GM23338 (cell line): ENCODE results near the gene IL23R. TPM values are rescaled to one million over a fixed set of nuclear protein-coding genes. Genes with fewer than 3 reads are reported as not detected.

Experiments used
- ATAC-seq: fragments of 200-7000 bp; cut with Tn5 transposase; 3 replicates; pipeline ENCODE4 v1.9.1; 2020
- DNase-seq: peaks from one replicate; pipeline ENCODE4 v3.0.0-alpha.2; 2015; ENCODE audit warnings: low spot score
- H2AFZ ChIP-seq: fragments of 200-600 bp; sonication (generic); 2 replicates; pipeline ENCODE4 v1.8.0; 2016; ENCODE audit warnings: antibody characterized with exemption, mild to moderate bottlenecking, moderate library complexity
- H3F3A ChIP-seq: fragments of 200-600 bp; sonication (generic); replicated peaks from 2 replicates; pipeline ENCODE4 v1.8.0; 2017; ENCODE audit warnings: antibody characterized with exemption, mixed run types, low read depth
- H3K27ac ChIP-seq: fragments of 200-600 bp; sonication (generic); 2 replicates; pipeline ENCODE4 v1.6.1; 2016; ENCODE audit warnings: low read depth
- H3K27me3 ChIP-seq: fragments of 200-600 bp; sonication (generic); 2 replicates; pipeline ENCODE4 v1.8.0; 2016; ENCODE audit warnings: mild to moderate bottlenecking, mixed run types, moderate library complexity; ENCODE audit not compliant: insufficient read depth
- H3K36me3 ChIP-seq: fragments of 200-600 bp; sonication (generic); 2 replicates; pipeline ENCODE4 v1.8.0; 2016; ENCODE audit warnings: mild to moderate bottlenecking; ENCODE audit not compliant: insufficient read depth
- H3K4me1 ChIP-seq: fragments of 200-600 bp; sonication (generic); 2 replicates; pipeline ENCODE4 v1.8.0; 2016; ENCODE audit warnings: mild to moderate bottlenecking, moderate library complexity; ENCODE audit not compliant: insufficient read depth
- H3K4me2 ChIP-seq: fragments of 200-600 bp; sonication (generic); 2 replicates; pipeline ENCODE4 v1.7.1; 2017; ENCODE audit warnings: mixed run types
- H3K4me3 ChIP-seq: fragments of 200-600 bp; sonication (generic); 2 replicates; pipeline ENCODE4 v1.6.1; 2016; ENCODE audit warnings: mixed run types
- H3K79me2 ChIP-seq: fragments of 200-600 bp; sonication (generic); replicated peaks from 2 replicates; pipeline ENCODE4 v1.8.0; 2017; ENCODE audit warnings: mild to moderate bottlenecking; ENCODE audit not compliant: insufficient read depth
- H3K9me2 ChIP-seq: fragments of 200-600 bp; sonication (generic); 2 replicates; pipeline ENCODE4 v1.8.0; 2017; ENCODE audit not compliant: insufficient read depth
- H4K20me1 ChIP-seq: fragments of 200-600 bp; sonication (generic); replicated peaks from 2 replicates; pipeline ENCODE4 v1.8.0; 2017; ENCODE audit warnings: mild to moderate bottlenecking; ENCODE audit not compliant: insufficient read depth
- H3K27ac Mint-ChIP-seq: 2 replicates; pipeline ENCODE4 v1.8.0; 2020; ENCODE audit warnings: inconsistent platforms, mild to moderate bottlenecking, moderate library complexity, mixed read lengths
- H3K27me3 Mint-ChIP-seq: 3 replicates; pipeline ENCODE4 v1.8.0; 2022; ENCODE audit warnings: low read depth, mild to moderate bottlenecking, moderate library complexity, mixed read lengths, inconsistent platforms; ENCODE audit not compliant: insufficient read depth, poor library complexity
- H3K36me3 Mint-ChIP-seq: 3 replicates; pipeline ENCODE4 v1.8.0; 2021; ENCODE audit warnings: low read depth, mild to moderate bottlenecking, inconsistent platforms, moderate library complexity, mixed read lengths
- H3K4me1 Mint-ChIP-seq: 3 replicates; pipeline ENCODE4 v1.8.0; 2020; ENCODE audit warnings: mild to moderate bottlenecking, inconsistent platforms, mixed read lengths
- H3K4me3 Mint-ChIP-seq: 3 replicates; pipeline ENCODE4 v1.8.0; 2021; ENCODE audit warnings: moderate library complexity, mild to moderate bottlenecking, inconsistent platforms, mixed read lengths
- H3K9me3 Mint-ChIP-seq: 3 replicates; pipeline ENCODE4 v1.8.0; 2020; ENCODE audit warnings: moderate library complexity, mild to moderate bottlenecking, inconsistent platforms, mixed read lengths
- CREB1 ChIP-seq: fragments of 250-450 bp; sonication (Bioruptor Pico); IDR thresholded peaks from 2 replicates; pipeline ENCODE4 v1.5.0; 2020; ENCODE audit warnings: low read depth, mild to moderate bottlenecking, moderate library complexity
- CTCF ChIP-seq, 2 experiments: fragments of 200-600 bp in 1 of 2; sonication (generic) in 1 of 2; conservative IDR thresholded peaks; 2 replicates each; pipeline versions ENCODE4 v1.5.1 to v1.6.1; 2016 to 2017; ENCODE audit warnings: antibody characterized with exemption in 2 of 2, low read depth in 2 of 2, mild to moderate bottlenecking in 2 of 2, moderate library complexity in 1 of 2
- ETS1 ChIP-seq: IDR thresholded peaks from 2 replicates; pipeline ENCODE4 v1.6.1; 2016; ENCODE audit warnings: antibody characterized with exemption
- EZH2phosphoT487 ChIP-seq: fragments of 200-600 bp; sonication (generic); IDR thresholded peaks from one replicate; pipeline ENCODE4 v1.8.1; 2018; ENCODE audit warnings: antibody characterized with exemption; ENCODE audit not compliant: unreplicated experiment
- JUNB ChIP-seq: IDR thresholded peaks from one replicate; pipeline ENCODE4 v1.6.1; 2016; ENCODE audit warnings: antibody characterized with exemption; ENCODE audit not compliant: unreplicated experiment
- NANOG ChIP-seq: IDR thresholded peaks from 2 replicates; pipeline ENCODE4 v1.6.1; 2016; ENCODE audit warnings: antibody characterized with exemption, borderline replicate concordance
- POLR2AphosphoS5 ChIP-seq: IDR thresholded peaks from 2 replicates; pipeline ENCODE4 v1.6.1; 2016; ENCODE audit warnings: antibody characterized with exemption, low read depth
- REST ChIP-seq: IDR thresholded peaks from one replicate; pipeline ENCODE4 v1.6.1; 2018; ENCODE audit warnings: antibody characterized with exemption; ENCODE audit not compliant: unreplicated experiment
- STAT1 ChIP-seq: IDR thresholded peaks from one replicate; pipeline ENCODE4 v1.6.1; 2016; ENCODE audit warnings: antibody characterized with exemption; ENCODE audit not compliant: unreplicated experiment
- ZNF114 ChIP-seq: fragments of 250-450 bp; sonication (Bioruptor Pico); IDR thresholded peaks from 2 replicates; pipeline ENCODE4 v1.5.0; 2020; ENCODE audit warnings: mild to moderate bottlenecking, moderate library complexity
- ZNF331 ChIP-seq: fragments of 250-450 bp; sonication (Bioruptor Pico); IDR thresholded peaks from 2 replicates; pipeline ENCODE4 v1.5.0; 2020; ENCODE audit warnings: low read depth, mild to moderate bottlenecking, moderate library complexity
- ZNF462 ChIP-seq: fragments of 250-450 bp; sonication (Bioruptor Pico); IDR thresholded peaks from 2 replicates; pipeline ENCODE4 v1.5.0; 2020; ENCODE audit warnings: mild to moderate bottlenecking, moderate library complexity
- polyA plus RNA-seq: library from polyadenylated mRNA; unstranded; fragments of >200 nt; fragmentation: Nextera tagmentation; extraction: Ambion mirVana; gene quantifications from 2 replicates; pipeline ENCODE4 v1.2.1, GENCODE V29; 2016
- total RNA-seq: library from RNA; depleted of rRNA; stranded (reverse); fragments of >200 nt; shearing (Covaris generic); gene quantifications from 2 replicates; pipeline ENCODE4 v1.2.3, GENCODE V29; 2014

Gene IL23R
- total and polyA plus RNA-seq, 2 experiments from 2014 or later: not detected

- Histone ChIP-seq H4K20me1 (no peaks in the 10 kb centered on the region), H2AFZ (no peak overlapping the region), H3F3A (no peaks in the 10 kb centered on the region), H3K36me3 (no peaks in the 10 kb centered on the region), H3K9me2 (0 out of 2 replicates have a peak, but pooled peaks cover 4% of the 10 kb centered on the region), H3K79me2 (no peaks in the 10 kb centered on the region), H3K4me3 (no peak overlapping the region), H3K4me2 (no peak overlapping the region), H3K27ac (no peak overlapping the region), H3K27me3 (no peaks in the 10 kb centered on the region), H3K4me1 (no peaks in the 10 kb centered on the region)
- Mint-ChIP-seq H3K9me3 (no peaks in the 10 kb centered on the region), H3K36me3 (no peaks in the 10 kb centered on the region), H3K4me3 (no peak overlapping the region), H3K27ac (no peak overlapping the region), H3K27me3 (peaks cover 4% of the 10 kb centered on the region), H3K4me1 (peaks cover 9% of the 10 kb centered on the region; the same call in 2 of the 3 replicates)
- ATAC-seq: no peak
- no peak for TF ChIP-seq REST
- no peak for TF ChIP-seq ZNF331 (CRISPR knock-in tag)
- no peak for TF ChIP-seq JUNB
- no peak for TF ChIP-seq EZH2phosphoT487
- TF ChIP-seq ETS1: no peak
- TF ChIP-seq CTCF (conservative IDR thresholded peaks at IDR 0.05; ENCODE audit: low read depth in 2 of 2): no peak
- no peak for TF ChIP-seq STAT1
- TF ChIP-seq ZNF114 (CRISPR knock-in tag): no peak
- no peak for TF ChIP-seq POLR2AphosphoS5
- TF ChIP-seq NANOG: no peak
- TF ChIP-seq CREB1 (CRISPR knock-in tag): no peak
- TF ChIP-seq ZNF462 (CRISPR knock-in tag): no peak
- DNase-seq: no peak
These were observed 128.8 kb downstream of the IL23R start for GRCh38 chr1:67294836-67295617.
